Upper lobe of left lung (tissue), 6 donors: Measurements from ENCODE around the gene A3GALT2. TPM values are rescaled to one million over a fixed set of nuclear protein-coding genes. Genes with fewer than 3 reads are reported as not detected.

ENCODE experiments used
- ATAC-seq, 2 donors: fragments of 200-7000 bp; cut with Tn5 transposase; one replicate each; pipeline ENCODE4 v1.9.1; 2022; ENCODE audit warnings: mild to moderate bottlenecking in 2 of 2, moderate library complexity in 2 of 2; ENCODE audit not compliant: low FRiP score in 2 of 2
- DNase-seq, 2 donors: peaks; one replicate each; pipeline ENCODE4 v3.0.0-alpha.2; 2019 to 2020
- H3K27ac ChIP-seq, 4 donors: fragments of 200-600 bp; sonication (generic); one replicate each; pipeline ENCODE4 v1.5.1; 2016 to 2019
- H3K27me3 ChIP-seq, 4 donors: fragments of 200-600 bp; sonication (generic); one replicate each; pipeline ENCODE4 v1.5.1; 2017 to 2019
- H3K36me3 ChIP-seq, 4 donors: fragments of 200-600 bp; sonication (generic); one replicate each; pipeline ENCODE4 v1.5.1; 2016 to 2019
- H3K4me1 ChIP-seq, 4 donors: fragments of 200-600 bp; sonication (generic); one replicate each; pipeline ENCODE4 v1.5.1; 2018 to 2019
- H3K4me3 ChIP-seq, 4 donors: fragments of 200-600 bp; sonication (generic); one replicate each; pipeline ENCODE4 v1.5.1; 2017 to 2019; ENCODE audit warnings: mild to moderate bottlenecking in 2 of 4, moderate library complexity in 1 of 4
- H3K9me3 ChIP-seq, 4 donors: fragments of 200-600 bp; sonication (generic); one replicate each; pipeline ENCODE4 v1.5.1; 2018 to 2019
- EP300 ChIP-seq, 4 donors: sonication (generic); formaldehyde crosslinking; IDR thresholded peaks; one replicate each; pipeline ENCODE4 v1.5.1; 2017; ENCODE audit warnings: antibody characterized with exemption in 4 of 4, control low read depth in 2 of 4
- POLR2A ChIP-seq, 4 donors: fragments of 450-650 bp; IDR thresholded peaks; one replicate each; pipeline ENCODE4 v1.5.1; 2016 to 2017; ENCODE audit warnings: antibody characterized with exemption in 4 of 4, mild to moderate bottlenecking in 2 of 4
- POLR2AphosphoS5 ChIP-seq, 2 donors: sonication (generic); formaldehyde crosslinking; IDR thresholded peaks; one replicate each; pipeline ENCODE4 v1.5.1; 2017; ENCODE audit warnings: antibody characterized with exemption in 2 of 2
- WGBS, 2 donors: methylation state at CpG; one replicate each; pipeline ENCODE4 v1.1.5; 2017 to 2018; 5-methylcytosine and 5-hydroxymethylcytosine counted together
- total RNA-seq, 6 donors: library from RNA; depleted of rRNA in 4 of 6; stranded (reverse); fragments of >200 nt in 4 of 6; gene quantifications; one replicate each; pipeline versions ENCODE4 v1.1.0 to v1.2.1, GENCODE V29; 2016 to 2021
- TF ChIP-seq, protein P1 (sequence below), 6 experiments: fragments of 450-650 bp in 4 of 6; fragments of 200-600 bp in 2 of 6; sonication (generic) in 2 of 6; IDR thresholded peaks; one replicate each; pipeline ENCODE4 v1.5.1; 2016 to 2019; ENCODE audit warnings: antibody characterized with exemption in 6 of 6
- donor health status: DM: no; HTN: no; CAD: no; lungs with moderate emphysema.
- donor health status: DM: no; HTN: yes; CAD: no; lungs with severe emphysema.

The A3GALT2 gene
- total RNA-seq, 6 donors from 2014 or later: 0.79 to 0.91 TPM; not detected in 4

DNA sequence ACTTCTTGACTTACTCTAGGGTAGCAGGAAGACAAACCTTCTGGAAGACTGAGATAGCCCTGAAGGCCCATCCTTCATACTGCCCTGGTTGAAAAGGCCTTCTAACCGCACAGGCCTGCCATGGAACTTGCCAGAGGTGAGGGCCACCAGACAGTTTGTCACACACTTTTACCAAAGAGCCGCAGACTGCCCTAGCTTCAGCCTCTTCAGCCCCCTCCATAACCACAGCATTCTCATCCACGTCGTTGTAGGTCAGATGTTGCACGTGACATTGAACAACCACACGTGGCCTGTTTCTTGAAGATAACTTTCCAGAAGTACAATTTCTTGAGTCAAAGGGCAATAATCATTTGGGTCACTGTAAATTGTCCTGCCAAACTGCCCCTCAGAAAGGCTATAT lies 45.7 kb downstream of the A3GALT2 start:
- no peak for DNase-seq
- Histone ChIP-seq H3K9me3 (no peaks in the 10 kb centered on the region), H3K27ac (no peak overlapping the region), H3K36me3 (peaks cover 0 to 50% (median 18%) of the 10 kb centered on the region in 4 donors), H3K4me1 (peaks cover 0 to 11% (median 5%) of the 10 kb centered on the region in 4 donors), H3K27me3 (no peaks in the 10 kb centered on the region), H3K4me3 (no peak overlapping the region)
- ATAC-seq: no peak
- WGBS, 2 donors: 86 to 93% methylated on average over 6 of the region's 6 CpGs
- TF ChIP-seq, protein P1, sequence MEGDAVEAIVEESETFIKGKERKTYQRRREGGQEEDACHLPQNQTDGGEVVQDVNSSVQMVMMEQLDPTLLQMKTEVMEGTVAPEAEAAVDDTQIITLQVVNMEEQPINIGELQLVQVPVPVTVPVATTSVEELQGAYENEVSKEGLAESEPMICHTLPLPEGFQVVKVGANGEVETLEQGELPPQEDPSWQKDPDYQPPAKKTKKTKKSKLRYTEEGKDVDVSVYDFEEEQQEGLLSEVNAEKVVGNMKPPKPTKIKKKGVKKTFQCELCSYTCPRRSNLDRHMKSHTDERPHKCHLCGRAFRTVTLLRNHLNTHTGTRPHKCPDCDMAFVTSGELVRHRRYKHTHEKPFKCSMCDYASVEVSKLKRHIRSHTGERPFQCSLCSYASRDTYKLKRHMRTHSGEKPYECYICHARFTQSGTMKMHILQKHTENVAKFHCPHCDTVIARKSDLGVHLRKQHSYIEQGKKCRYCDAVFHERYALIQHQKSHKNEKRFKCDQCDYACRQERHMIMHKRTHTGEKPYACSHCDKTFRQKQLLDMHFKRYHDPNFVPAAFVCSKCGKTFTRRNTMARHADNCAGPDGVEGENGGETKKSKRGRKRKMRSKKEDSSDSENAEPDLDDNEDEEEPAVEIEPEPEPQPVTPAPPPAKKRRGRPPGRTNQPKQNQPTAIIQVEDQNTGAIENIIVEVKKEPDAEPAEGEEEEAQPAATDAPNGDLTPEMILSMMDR (IDR thresholded peaks at IDR 0.05): no peak
- TF ChIP-seq EP300 (IDR thresholded peaks at IDR 0.05) (no peak), POLR2A (IDR thresholded peaks at IDR 0.05) (no peak), POLR2AphosphoS5 (IDR thresholded peaks at IDR 0.05) (no peak)

DNA sequence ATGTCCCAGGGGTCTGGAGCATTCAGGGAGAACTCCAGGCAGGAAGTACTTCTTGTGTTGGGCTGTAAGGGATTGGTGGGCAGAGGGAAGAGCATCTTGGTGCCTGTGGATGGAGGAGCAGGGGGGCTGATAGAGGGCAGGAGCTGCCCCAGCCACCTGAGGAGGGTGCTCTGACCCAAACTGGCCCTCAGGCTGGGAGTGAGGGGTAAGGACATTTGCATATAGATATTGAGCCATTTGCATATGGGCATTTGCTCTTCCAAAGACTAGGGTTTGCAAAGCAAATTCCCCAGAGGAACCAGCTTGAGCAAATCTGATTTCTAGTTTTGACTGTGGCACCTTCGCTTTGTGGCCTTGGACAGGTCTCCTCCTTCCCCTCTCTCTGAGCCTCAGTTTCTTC lies 46.5 kb downstream of the A3GALT2 start:
- 86 to 100% methylated on average over 1 of the region's 1 CpG for WGBS, 2 donors
- H3K27ac ChIP-seq: no peak overlapping the region
- H3K36me3 ChIP-seq: peaks cover 0 to 52% (median 15%) of the 10 kb centered on the region in 4 donors
- TF ChIP-seq EP300 (IDR thresholded peaks at IDR 0.05) (no peak), POLR2A (IDR thresholded peaks at IDR 0.05) (no peak), POLR2AphosphoS5 (IDR thresholded peaks at IDR 0.05) (no peak)
- TF ChIP-seq, protein P1 (IDR thresholded peaks at IDR 0.05): no peak
- H3K9me3 ChIP-seq: no peaks in the 10 kb centered on the region
- DNase-seq (no peak), ATAC-seq (no peak)
- H3K4me1 ChIP-seq: peaks cover 0 to 18% (median 7%) of the 10 kb centered on the region in 4 donors
- H3K27me3 ChIP-seq: no peaks in the 10 kb centered on the region
- no peak overlapping the region for H3K4me3 ChIP-seq

DNA sequence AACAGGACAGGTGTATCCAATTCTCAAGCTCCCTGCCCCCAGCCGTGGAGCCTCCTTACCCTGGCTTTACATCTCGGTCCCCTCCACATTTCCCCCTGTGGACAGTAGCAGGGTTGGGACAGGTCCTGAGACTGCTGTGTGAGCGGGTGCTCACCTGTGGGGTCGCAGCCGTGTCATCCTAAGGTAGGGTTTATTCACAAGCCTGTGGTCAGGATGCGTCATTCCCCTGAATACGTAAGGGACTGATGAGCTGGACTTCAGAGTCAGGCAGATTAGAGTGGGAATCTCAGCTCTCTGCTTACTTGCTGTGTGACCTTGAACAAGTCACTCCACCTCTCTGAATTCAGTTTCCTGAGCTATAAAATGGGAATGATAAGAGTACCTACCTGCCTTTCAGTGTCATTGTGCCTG lies 46.9 kb downstream of the A3GALT2 start:
- H3K27me3 ChIP-seq: no peaks in the 10 kb centered on the region
- DNase-seq (no peak), ATAC-seq (no peak)
- peaks cover 0 to 49% (median 15%) of the 10 kb centered on the region in 4 donors for H3K36me3 ChIP-seq
- no peak overlapping the region for H3K27ac ChIP-seq
- no peaks in the 10 kb centered on the region for H3K9me3 ChIP-seq
- TF ChIP-seq POLR2AphosphoS5 (IDR thresholded peaks at IDR 0.05) (no peak), EP300 (IDR thresholded peaks at IDR 0.05) (no peak), POLR2A (IDR thresholded peaks at IDR 0.05) (no peak)
- TF ChIP-seq, protein P1 (IDR thresholded peaks at IDR 0.05): no peak
- H3K4me1 ChIP-seq: peaks cover 2 to 23% (median 12%) of the 10 kb centered on the region in 4 donors
- no peak overlapping the region for H3K4me3 ChIP-seq
- WGBS, 2 donors: 80 to 88% methylated on average over 7 of the region's 7 CpGs

DNA sequence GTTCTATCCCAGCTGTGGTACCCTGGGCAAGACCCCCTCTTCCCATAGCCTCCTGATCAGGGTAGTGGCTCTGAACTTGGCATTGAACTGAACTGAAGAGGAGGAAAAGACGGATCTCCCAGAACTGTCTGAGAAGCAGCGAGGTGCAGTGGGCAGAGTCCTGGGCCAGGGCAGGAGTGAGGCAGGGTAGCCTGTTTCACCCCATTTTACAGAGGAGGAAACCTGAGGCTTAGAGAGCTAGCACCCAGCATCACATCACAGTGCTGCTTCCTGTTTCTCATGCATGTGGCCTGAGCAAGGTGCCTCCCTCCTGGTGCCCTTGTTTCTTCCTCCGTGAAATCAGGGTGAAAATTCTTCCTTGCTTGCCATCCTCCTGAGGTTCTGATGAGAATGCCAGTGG lies 47.5 kb downstream of the A3GALT2 start:
- H3K27ac ChIP-seq: peak overlapping the region in 1 of 4 donors; percentile 9

More for the DNA sequence above, 47.5 kb downstream of the A3GALT2 start:
- peaks cover 7 to 29% (median 17%) of the 10 kb centered on the region in 4 donors for H3K4me1 ChIP-seq
- ATAC-seq (no peak), DNase-seq (no peak)
- WGBS, 2 donors: 77 to 100% methylated on average over 3 of the region's 3 CpGs
- TF ChIP-seq, protein P1 (IDR thresholded peaks at IDR 0.05): no peak
- TF ChIP-seq POLR2A (IDR thresholded peaks at IDR 0.05) (no peak), POLR2AphosphoS5 (IDR thresholded peaks at IDR 0.05) (no peak), EP300 (IDR thresholded peaks at IDR 0.05) (no peak)
- H3K4me3 ChIP-seq: no peak overlapping the region
- peaks cover 0 to 44% (median 15%) of the 10 kb centered on the region in 4 donors for H3K36me3 ChIP-seq
- no peaks in the 10 kb centered on the region for H3K9me3 ChIP-seq
- no peaks in the 10 kb centered on the region for H3K27me3 ChIP-seq
